Jurkat, Clone E6-1 (cell line): ENCODE measurements around the gene SPATA31A1. TPM values are rescaled to one million over a fixed set of nuclear protein-coding genes. Genes with fewer than 3 reads are reported as not detected.
"Not testable (repeated sequence)": the region's sequence is repeated elsewhere in the genome, so short reads cannot be mapped to it uniquely, and the experiment has no call there.

Source experiments
- DNase-seq: peaks from one replicate; pipeline ENCODE4 v3.0.0-alpha.2; 2011; ENCODE audit warnings: low read depth, low spot score
- H3K4me3 ChIP-seq: 2 replicates; pipeline ENCODE4 v1.5.1; 2011; ENCODE audit warnings: mild to moderate bottlenecking, low read length, control low read depth, moderate library complexity
- polyA plus RNA-seq: library from polyadenylated mRNA; unstranded; fragments of >200 nt; gene quantifications from one replicate; pipeline ENCODE4 v1.2.1, GENCODE V29; 2012; ENCODE audit warnings: missing spikeins; ENCODE audit not compliant: insufficient read length, insufficient read depth

Gene SPATA31A1
- not detected for polyA plus RNA-seq

GRCh38 chr9:39355369-39355768, at the start of gene SPATA31A1:
TSS of gene SPATA31A1 (plus strand) at chr9:39355669. CDS start at chr9:39355731, 62 bp downstream.
- not testable (repeated sequence) for DNase-seq, H3K4me3 ChIP-seq

DNA sequence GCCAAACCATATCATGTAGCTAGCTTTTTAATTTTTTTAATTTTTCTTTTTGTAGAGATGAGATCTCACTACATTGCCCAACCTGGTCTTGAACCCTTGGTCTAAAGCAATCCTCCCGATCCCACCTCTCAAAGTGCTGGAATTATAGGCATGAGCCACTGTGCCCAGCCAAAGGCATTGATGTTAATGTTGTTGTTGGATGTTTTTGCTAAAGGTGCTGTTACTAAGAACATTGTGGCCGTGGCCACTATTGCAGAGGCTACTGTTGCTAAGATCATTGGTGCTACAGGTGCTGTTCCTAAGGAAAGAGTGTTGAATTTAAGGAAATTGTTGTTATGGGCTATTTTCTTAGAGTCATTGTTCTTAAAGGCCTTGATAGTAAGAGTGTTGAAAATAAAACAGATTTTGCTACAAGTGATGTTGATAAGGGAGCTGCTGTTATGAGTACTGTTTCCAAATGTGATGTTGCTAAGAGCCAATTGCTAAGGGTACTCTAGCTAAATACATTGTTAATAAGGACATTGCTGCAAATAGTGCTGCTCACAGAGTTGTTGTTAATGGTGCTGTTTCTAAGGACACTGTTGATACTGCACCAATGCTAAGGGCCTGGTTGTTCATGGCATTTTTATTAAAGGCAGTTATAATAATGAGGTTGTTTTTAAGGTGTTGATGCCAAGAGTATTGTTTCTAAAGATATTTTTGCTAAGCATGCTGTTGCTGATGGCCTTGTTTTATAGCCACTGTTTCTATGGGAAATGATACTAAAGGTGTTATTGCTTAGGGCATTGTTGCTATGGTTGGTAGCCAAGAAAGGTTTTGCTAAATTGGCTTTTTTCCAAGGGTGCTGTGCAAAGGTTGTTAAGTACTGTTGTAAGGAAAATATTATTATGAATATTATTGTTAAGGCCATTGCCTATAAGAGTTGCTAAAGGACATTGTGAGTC, 52.1 kb downstream of the SPATA31A1 start:
- DNase-seq, H3K4me3 ChIP-seq: not testable (repeated sequence)

DNA sequence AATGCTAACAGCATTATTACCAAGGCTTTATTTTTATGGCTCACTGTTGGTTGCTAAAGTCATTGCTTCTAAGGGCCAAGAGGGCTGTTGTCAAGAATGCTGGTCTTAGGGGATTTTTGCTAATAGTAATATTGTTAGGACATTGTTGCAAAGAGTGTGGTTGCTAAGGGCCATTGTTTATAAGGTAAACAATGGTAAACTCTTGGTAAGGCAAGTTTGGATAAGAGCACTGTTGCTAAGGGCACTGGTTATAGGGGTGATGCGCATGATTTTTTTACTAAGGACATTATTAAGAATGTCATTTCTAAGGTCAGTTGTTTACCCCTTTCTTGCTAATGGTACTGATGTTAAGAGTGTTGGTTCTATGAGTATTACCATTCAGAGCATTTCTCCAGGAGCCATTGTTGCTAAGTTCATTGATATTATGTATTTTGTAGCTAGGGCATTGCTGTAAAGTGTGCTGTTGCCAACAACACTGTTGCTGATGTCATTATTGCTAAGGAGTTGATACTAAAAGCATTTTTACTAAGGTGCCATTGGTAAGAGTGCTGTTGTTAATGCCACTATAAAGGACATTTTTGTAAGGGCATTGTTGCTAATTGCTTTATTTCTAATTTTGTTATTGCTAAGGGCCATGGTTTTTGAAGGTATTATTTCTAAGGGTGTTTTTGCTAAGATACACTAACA, 55.9 kb downstream of the SPATA31A1 start:
- not testable (repeated sequence) for DNase-seq, H3K4me3 ChIP-seq
